Right lobe of liver (tissue), 4 donors: ENCODE measurements around the gene PEX13.

Experiments used
- CTCF ChIP-seq, 4 donors: fragments of 200-600 bp in 3 of 4; fragments of 450-650 bp in 1 of 4; IDR thresholded peaks; one replicate each; pipeline versions ENCODE4 v1.5.1 to v1.8.0; 2016 to 2022; ENCODE audit warnings: antibody characterized with exemption in 4 of 4, mild to moderate bottlenecking in 2 of 4
- POLR2A ChIP-seq: fragments of 450-650 bp; IDR thresholded peaks from one replicate; pipeline ENCODE4 v1.6.1; 2017; ENCODE audit warnings: antibody characterized with exemption, mild to moderate bottlenecking
- donor health status: DM: no; HTN: no; CAD: no.
- donor health status: DM: no; HTN: no; CAD: no.
- donor health status: DM: no; HTN: yes; CAD: no.

GRCh38 chr2:60984720-60985119 is 32.8 kb upstream of the PEX13 start:
- no peak for TF ChIP-seq CTCF (IDR thresholded peaks at IDR 0.05)
- no peak for TF ChIP-seq POLR2A
